Measurements from ENCODE around the gene TERT.
"Not testable (repeated sequence)": the region's sequence is repeated elsewhere in the genome, so short reads cannot be mapped to it uniquely, and the experiment has no call there.

The TERT gene

DNA sequence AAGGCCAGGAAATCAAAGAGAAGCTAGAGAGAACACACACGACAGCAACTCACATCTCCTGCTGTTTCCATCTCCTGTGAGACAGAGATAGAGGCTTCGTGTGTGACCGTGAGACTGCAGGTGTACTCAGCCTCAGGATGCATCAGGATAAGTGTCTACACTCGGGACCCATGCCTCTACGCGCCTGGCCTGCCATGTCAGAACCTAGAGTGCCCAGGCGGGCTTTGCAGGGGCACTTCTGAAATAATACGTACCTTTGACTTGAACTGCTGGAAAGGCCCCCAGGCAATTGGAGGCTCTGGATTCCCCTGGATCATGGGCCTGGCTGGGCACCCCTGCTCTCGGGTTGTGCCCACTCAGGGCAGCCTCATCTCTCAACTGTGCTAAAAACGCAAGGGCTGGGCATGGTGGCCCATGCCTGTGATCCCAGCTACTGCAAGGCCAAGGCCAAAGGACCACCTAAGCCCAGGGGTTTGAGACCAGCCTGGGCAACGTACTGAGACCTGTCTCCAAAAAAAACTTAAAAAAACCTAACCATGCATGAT, 37.1 kb upstream of the TERT start:
- no peaks in the 10 kb centered on the region for H3K4me1 ChIP-seq (ENCODE audit: control insufficient read depth, insufficient read depth, low read length)
- no peak overlapping the region for H3K27ac ChIP-seq (ENCODE audit: extremely low read depth, low read depth, low read length)
- TF ChIP-seq ZNF558 (tag by site-specific recombination; IDR thresholded peaks at IDR 0.05) = no peak
- no peaks in the 10 kb centered on the region for H3K9me3 ChIP-seq (ENCODE audit: control insufficient read depth, insufficient read depth, low read depth, low read length)
- peaks cover 8 to 79% of the 10 kb centered on the region in 2 experiments for H3K36me3 ChIP-seq (ENCODE audit: control insufficient read depth in 2 of 2, insufficient read depth in 1 of 2, low read length in 2 of 2)
- H3K4me3 ChIP-seq (ENCODE audit: low read depth, low read length) = no peak overlapping the region
- POLR2A ChIA-PET = no interaction called here
- CTCF ChIA-PET = no interaction called here

DNA sequence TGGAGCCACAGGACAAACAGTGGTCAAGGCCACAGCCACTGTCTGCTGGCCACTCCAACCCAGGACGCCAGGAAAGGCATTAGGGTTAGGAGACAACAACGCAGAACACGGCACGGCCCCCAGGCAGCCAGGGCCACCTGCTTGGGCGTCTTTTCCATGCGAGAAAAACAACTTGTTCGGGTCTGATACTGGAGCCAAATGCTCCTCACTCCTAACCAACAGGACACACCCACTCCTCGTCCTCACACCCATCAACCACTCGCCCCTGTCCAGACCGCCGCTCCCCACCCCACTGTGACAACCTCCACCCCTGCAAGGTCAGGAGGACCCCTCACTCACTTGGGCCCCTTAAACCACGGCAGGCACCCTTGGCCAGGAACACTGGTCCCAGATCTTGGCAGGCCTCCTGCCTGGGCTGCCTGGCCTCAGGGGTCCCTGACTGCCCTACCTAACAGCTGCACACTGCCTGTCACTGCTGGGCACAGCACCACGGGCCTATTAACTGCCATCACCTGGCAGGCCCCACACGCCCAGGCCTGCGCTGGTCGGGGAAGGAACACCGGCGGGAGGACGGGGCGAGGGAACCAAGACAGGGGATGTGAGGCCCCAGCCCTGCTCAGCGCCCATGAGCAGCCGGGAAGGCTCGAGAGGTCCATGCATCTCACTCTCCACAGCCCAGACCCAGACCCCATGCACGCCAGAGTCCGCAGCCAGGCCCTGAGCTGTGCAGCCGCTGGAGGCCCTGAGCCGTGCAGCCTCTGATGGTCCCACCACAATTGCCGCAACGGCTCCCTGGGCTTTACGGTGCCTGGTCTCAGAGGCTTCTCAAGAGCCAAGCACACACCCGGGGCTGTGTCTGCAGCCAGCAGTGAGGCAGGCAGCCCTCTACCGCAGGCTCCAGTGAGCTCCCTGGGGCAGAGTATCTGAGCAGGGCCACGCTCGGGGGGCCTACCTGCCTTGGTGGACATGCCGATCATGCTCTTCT, 36.3 kb upstream of the TERT start:
- no peaks in the 10 kb centered on the region for H3K4me1 ChIP-seq (ENCODE audit: control insufficient read depth, insufficient read depth, low read length)
- no peaks in the 10 kb centered on the region for H3K9me3 ChIP-seq (ENCODE audit: control insufficient read depth, insufficient read depth, low read depth, low read length)
- no peak overlapping the region for H3K4me3 ChIP-seq (ENCODE audit: low read depth, low read length)
- ChIA-PET CTCF (interaction anchor here (0.9 kb wide), 1 partner anchor 163 kb away, joined by 4 read pairs; no protein-coding TSS in a partner anchor), POLR2A (no interaction called here)
- TF ChIP-seq BCL11A (tag by site-specific recombination; IDR thresholded peaks at IDR 0.05; ENCODE audit: low read depth) (no peak), KLF9 (tag by site-specific recombination; IDR thresholded peaks at IDR 0.05; ENCODE audit: low read depth) (peak; percentile 62)
- H3K36me3 ChIP-seq (ENCODE audit: control insufficient read depth in 2 of 2, insufficient read depth in 1 of 2, low read length in 2 of 2) = peaks cover 8 to 76% of the 10 kb centered on the region in 2 experiments
- H3K27ac ChIP-seq (ENCODE audit: extremely low read depth, low read depth, low read length) = no peak overlapping the region

DNA sequence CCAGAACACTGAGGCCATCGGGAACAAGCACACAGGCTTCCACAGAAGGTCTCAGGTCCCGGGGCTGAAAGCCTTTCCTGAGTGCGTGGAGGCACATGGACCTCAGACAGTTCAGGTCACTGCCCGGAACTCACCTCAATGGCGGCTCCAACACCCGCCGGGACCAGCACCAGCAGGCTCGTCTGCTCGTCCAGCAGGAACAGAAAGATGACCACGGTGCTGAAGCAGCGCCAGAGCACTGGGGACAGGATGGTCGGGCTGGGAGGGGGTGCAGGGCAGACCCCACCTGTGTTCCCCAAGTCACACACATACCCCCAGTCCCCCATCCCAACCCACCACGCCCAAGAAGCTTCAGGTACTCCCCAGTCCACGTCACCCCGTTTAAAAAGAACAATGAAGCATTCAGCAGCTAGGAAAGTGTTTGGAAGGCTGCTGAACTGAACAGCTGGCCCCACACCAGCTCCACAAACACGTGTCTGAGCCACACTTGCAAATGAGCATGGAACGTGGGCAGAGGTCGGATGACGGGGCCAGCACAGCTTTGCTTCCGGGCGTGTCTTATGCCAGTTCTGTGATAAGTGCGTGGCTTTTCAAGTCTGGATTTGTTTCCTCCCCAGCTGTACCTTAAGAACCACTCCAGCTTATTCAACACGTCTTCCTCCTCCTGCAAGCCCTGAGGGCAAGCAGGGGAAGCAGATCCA, 35.4 kb upstream of the TERT start:
- ChIA-PET CTCF (interaction anchor here (0.9 kb wide), 1 partner anchor 162 kb away, joined by 4 read pairs; no protein-coding TSS in a partner anchor), POLR2A (no interaction called here)
- Histone ChIP-seq H3K36me3 (ENCODE audit: control insufficient read depth in 2 of 2, insufficient read depth in 1 of 2, low read length in 2 of 2) (peaks cover 8 to 76% of the 10 kb centered on the region in 2 experiments), H3K4me1 (ENCODE audit: control insufficient read depth, insufficient read depth, low read length) (no peaks in the 10 kb centered on the region), H3K4me3 (ENCODE audit: low read depth, low read length) (no peak overlapping the region), H3K27ac (ENCODE audit: extremely low read depth, low read depth, low read length) (no peak overlapping the region), H3K9me3 (ENCODE audit: control insufficient read depth, insufficient read depth, low read depth, low read length) (no peaks in the 10 kb centered on the region)
- peak; percentile 54 for TF ChIP-seq FEZF1 (tag by site-specific recombination; IDR thresholded peaks at IDR 0.05)
- no peak for TF ChIP-seq TCF7L2 (IDR thresholded peaks at IDR 0.05; ENCODE audit: borderline replicate concordance, low read depth, low read length)
- no peak for TF ChIP-seq ZNF707 (tag by site-specific recombination; IDR thresholded peaks at IDR 0.05)

DNA sequence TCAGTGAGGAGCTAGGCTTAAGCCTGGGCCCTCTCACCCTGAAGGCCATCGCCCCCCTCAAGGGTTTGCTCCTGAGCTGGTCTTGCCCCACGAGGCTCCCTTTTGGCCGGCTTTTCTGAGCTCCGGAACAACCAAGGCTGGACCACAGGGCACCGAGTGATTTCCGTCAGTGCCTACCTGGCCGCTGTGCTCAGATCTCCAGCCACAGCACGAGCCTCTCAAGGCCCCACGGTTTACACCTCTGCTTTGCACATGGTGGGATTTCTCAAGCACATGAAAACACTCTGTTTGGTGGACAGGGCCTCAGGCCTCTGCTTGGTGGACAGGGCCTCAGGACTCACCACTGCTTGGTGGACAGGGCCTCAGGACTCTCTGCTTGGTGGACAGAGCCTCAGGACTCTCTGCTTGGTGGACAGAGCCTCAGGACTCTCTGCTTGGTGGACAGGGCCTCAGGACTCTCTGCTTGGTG, 34.3 kb upstream of the TERT start:
- Histone ChIP-seq H3K9me3 (ENCODE audit: control insufficient read depth, insufficient read depth, low read depth, low read length) (no peaks in the 10 kb centered on the region), H3K4me1 (ENCODE audit: control insufficient read depth, insufficient read depth, low read length) (no peaks in the 10 kb centered on the region), H3K27ac (ENCODE audit: extremely low read depth, low read depth, low read length) (no peak overlapping the region), H3K4me3 (ENCODE audit: low read depth, low read length) (no peak overlapping the region), H3K36me3 (ENCODE audit: control insufficient read depth in 2 of 2, insufficient read depth in 1 of 2, low read length in 2 of 2) (peaks cover 1 to 76% of the 10 kb centered on the region in 2 experiments; a peak in 2 of 3 replicates)
- CTCF ChIA-PET = interaction anchor here (0.6 to 0.7 kb wide), 2 partner anchors 190 to 292 kb away, joined by 3 to 4 read pairs; no protein-coding TSS in a partner anchor
- TF ChIP-seq ZSCAN16 (tag by site-specific recombination; IDR thresholded peaks at IDR 0.05) = peak; percentile 78
- TF ChIP-seq ZNF132 (tag by site-specific recombination; IDR thresholded peaks at IDR 0.05; ENCODE audit: borderline replicate concordance) = no peak
- POLR2A ChIA-PET = interaction anchor here (2.5 to 3.6 kb wide), 2 partner anchors 15 to 19 kb away, joined by 7 to 37 read pairs; partner anchors contain the start of gene CLPTM1L

DNA sequence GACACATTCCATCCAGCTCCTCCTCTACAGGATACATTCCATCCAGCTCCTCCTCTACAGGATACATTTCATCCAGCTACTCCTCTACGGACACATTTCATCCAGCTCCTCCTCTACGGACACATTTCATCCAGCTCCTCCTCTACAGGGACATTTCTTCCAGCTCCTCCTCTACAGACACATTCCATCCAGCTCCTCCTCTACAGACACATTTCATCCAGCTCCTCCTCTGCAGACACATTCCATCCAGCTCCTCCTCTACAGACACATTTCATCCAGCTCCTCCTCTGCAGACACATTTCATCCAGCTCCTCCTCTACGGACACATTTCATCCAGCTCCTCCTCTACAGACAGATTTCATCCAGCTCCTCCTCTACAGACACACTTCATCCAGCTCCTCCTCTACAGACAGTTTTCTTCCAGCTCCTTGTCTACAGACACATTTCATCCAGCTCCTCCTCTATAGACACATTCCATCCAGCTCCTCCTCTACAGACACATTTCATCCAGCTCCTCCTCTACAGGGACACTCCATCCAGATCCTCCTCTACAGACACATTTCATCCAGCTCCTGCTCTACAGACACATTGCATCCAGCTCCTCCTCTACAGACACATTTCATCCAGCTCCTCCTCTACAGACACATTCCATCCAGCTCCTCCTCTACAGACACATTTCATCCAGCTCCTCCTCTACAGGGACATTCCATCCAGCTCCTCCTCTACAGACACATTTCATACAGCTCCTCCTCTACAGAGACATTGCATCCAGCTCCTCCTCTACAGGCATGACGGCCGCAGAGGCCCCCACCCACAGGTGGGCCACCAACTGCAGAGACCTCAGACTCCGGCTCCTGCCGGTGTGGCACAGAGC, 33.6 kb upstream of the TERT start:
- not testable (repeated sequence) for H3K4me1 ChIP-seq (ENCODE audit: control insufficient read depth, insufficient read depth, low read length); H3K4me3 ChIP-seq (ENCODE audit: low read depth, low read length); H3K9me3 ChIP-seq (ENCODE audit: control insufficient read depth, insufficient read depth, low read depth, low read length); H3K27ac ChIP-seq (ENCODE audit: extremely low read depth, low read depth, low read length)
- ChIA-PET CTCF (interaction anchor here (0.6 to 0.9 kb wide), 6 partner anchors 52 to 738 kb away, joined by 3 to 4 read pairs (median 3); no protein-coding TSS in a partner anchor), POLR2A (interaction anchor here (0.9 to 3.6 kb wide), 7 partner anchors 9 to 416 kb away, joined by 3 to 37 read pairs (median 4); partner anchors contain the start of gene CLPTM1L)
- TF ChIP-seq SP3 (tag by site-specific recombination; IDR thresholded peaks at IDR 0.05) (peak; percentile 68), ZNF600 (tag by site-specific recombination; IDR thresholded peaks at IDR 0.05) (peak; percentile 78), ZNF394 (tag by site-specific recombination; IDR thresholded peaks at IDR 0.05; ENCODE audit: borderline replicate concordance) (peak; percentile 62; the same call in 1 of the 2 replicates), SP7 (tag by site-specific recombination; IDR thresholded peaks at IDR 0.05) (0 out of 2 replicates have a peak, but pooled peaks have one; percentile 13), WT1 (tag by site-specific recombination; IDR thresholded peaks at IDR 0.05) (peak; percentile 58; the same call in 1 of the 2 replicates)
- TF ChIP-seq, protein P1, sequence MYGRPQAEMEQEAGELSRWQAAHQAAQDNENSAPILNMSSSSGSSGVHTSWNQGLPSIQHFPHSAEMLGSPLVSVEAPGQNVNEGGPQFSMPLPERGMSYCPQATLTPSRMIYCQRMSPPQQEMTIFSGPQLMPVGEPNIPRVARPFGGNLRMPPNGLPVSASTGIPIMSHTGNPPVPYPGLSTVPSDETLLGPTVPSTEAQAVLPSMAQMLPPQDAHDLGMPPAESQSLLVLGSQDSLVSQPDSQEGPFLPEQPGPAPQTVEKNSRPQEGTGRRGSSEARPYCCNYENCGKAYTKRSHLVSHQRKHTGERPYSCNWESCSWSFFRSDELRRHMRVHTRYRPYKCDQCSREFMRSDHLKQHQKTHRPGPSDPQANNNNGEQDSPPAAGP (tag by site-specific recombination; IDR thresholded peaks at IDR 0.05) = peak; percentile 47; the same call in 1 of the 2 replicates
- peaks cover 0 to 76% of the 10 kb centered on the region in 2 experiments; a peak in 2 of 3 replicates for H3K36me3 ChIP-seq (ENCODE audit: control insufficient read depth in 2 of 2, insufficient read depth in 1 of 2, low read length in 2 of 2)
